ENCODE measurements around the gene FARSB.
A peak's percentile ranks its signal among the peaks of the same experiment; 100 is the strongest.

Gene FARSB

DNA sequence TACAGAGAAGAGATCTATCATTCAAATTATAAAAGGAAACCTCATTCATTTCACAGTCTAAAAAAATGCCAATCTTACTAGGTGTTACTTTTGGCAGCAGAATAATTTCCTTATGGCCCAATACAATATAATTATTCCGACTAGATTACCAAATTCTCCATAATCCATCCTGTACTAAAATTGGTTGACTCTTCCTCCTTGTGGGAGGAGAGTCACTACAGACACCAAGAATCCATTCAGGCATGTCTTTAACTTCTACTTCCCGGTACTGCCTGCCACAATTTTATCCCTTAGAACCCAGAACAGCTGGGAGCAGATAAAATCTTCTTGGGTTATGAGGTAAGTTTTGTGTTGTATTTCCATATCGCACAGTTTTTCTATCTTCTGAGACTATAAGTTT, 9.9 kb downstream of the FARSB start:
- TF ChIP-seq, protein P1, sequence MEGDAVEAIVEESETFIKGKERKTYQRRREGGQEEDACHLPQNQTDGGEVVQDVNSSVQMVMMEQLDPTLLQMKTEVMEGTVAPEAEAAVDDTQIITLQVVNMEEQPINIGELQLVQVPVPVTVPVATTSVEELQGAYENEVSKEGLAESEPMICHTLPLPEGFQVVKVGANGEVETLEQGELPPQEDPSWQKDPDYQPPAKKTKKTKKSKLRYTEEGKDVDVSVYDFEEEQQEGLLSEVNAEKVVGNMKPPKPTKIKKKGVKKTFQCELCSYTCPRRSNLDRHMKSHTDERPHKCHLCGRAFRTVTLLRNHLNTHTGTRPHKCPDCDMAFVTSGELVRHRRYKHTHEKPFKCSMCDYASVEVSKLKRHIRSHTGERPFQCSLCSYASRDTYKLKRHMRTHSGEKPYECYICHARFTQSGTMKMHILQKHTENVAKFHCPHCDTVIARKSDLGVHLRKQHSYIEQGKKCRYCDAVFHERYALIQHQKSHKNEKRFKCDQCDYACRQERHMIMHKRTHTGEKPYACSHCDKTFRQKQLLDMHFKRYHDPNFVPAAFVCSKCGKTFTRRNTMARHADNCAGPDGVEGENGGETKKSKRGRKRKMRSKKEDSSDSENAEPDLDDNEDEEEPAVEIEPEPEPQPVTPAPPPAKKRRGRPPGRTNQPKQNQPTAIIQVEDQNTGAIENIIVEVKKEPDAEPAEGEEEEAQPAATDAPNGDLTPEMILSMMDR (conservative IDR thresholded peaks at IDR 0.05; ENCODE audit: low read depth, low read length) = no peak
- DNase-seq (ENCODE audit: low read depth) = no peak
- no peak overlapping the region for H3K4me3 ChIP-seq (ENCODE audit: low read depth, low read length)

DNA sequence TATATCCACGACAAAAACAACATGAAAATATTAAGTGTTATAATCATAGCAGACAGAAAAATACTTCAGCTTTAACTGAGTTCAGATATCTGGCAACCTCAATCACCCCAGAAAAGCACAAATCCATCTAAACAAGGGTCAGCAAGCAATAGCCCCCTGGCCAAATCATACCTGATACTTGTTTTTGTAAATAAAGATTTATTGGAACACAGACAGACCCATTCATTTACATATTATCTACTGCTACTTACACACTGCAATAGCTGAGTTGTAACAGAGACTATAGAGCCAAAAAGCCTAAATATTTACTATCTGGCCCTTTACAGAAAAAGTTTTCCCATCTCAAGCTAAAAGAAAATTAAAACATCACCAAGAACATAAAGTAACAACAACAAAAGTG, 12.8 kb downstream of the FARSB start:
- TF ChIP-seq, protein P1 (conservative IDR thresholded peaks at IDR 0.05; ENCODE audit: low read depth, low read length) = no peak
- H3K4me3 ChIP-seq (ENCODE audit: low read depth, low read length) = no peak overlapping the region
- no peak for DNase-seq (ENCODE audit: low read depth)

DNA sequence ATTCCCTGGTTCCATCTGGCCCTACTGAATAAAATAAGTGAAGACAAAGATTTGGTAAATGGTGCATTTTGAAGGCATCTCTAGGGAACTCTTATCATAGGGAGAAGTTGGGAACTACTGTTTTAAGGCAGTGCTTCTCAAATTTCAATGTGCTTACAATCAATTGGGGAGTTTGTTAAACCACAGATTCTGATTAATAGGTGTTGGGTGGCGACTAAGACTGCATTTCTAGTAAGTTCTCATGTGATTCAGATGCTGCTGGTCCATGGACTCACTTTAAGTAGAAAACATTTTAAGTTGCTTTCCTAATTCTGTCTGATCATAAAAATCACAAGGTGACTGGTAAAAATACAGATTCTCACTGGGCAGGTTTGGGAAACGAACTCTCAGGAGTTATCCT, 14.6 kb downstream of the FARSB start:
- DNase-seq (ENCODE audit: low read depth) = peak; percentile 13
- TF ChIP-seq, protein P1 (conservative IDR thresholded peaks at IDR 0.05; ENCODE audit: low read depth, low read length) = no peak
- no peak overlapping the region for H3K4me3 ChIP-seq (ENCODE audit: low read depth, low read length)

DNA sequence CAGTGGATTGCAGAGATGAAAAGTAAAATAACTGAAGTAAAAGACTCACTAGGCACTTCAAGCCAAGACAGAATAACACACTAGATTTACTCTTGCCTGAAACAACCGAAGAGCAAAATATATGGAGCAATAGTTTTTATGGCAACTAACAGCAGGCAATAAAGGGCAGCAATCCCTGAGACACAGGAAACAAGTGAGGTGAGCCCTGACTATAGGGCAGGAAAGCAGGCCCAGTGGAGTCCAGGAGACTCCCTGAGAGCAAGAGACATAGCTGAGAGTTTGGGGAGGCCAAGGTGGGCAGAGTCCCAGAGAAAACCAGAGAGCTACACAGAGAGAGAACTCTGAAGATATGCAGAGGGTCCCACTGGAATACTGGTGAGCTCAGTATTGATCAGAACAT, 18.8 kb downstream of the FARSB start:
- TF ChIP-seq, protein P1 (conservative IDR thresholded peaks at IDR 0.05; ENCODE audit: low read depth, low read length) = no peak
- no peak for DNase-seq (ENCODE audit: low read depth)
- no peak overlapping the region for H3K4me3 ChIP-seq (ENCODE audit: low read depth, low read length)

DNA sequence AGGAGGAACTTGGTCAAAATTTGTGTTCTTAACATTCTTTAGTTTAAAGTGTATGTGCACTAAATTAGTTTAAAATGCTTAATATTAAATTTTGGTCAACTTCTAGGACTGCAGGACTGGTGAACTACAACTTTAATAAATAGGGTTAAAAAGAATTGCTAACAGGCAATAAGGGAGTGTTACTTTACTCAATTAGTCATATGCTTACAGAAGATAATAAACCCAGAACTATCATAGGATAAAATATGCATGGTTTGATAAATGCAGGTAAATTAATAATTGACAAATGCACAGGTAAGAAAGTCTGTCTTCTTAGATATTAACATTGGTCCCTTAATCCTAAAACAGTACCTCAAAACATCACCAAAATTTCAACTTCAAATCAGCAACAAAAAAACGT, 20.6 kb downstream of the FARSB start:
- no peak overlapping the region for H3K4me3 ChIP-seq (ENCODE audit: low read depth, low read length)
- DNase-seq (ENCODE audit: low read depth) = no peak
- TF ChIP-seq, protein P1 (conservative IDR thresholded peaks at IDR 0.05; ENCODE audit: low read depth, low read length) = no peak

DNA sequence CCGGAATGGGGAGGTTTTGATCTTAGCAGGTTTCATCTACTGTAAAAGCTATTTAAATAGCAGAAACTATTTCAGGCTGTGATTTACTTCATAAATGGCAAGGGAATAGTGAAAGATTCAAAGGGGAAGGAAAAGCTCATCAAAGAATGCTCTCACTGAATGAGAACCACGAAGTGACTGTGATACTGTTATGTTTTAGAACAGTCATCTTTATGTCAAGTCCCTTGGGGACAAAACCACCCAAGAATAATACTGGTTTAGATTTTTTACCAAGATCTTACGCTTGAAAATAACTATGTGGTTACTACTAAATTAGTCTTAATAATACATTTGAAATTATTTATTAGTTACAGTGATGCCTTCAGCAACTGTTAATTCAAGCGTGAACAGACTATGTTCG, 28.1 kb downstream of the FARSB start:
- no peak overlapping the region for H3K4me3 ChIP-seq (ENCODE audit: low read depth, low read length)
- DNase-seq (ENCODE audit: low read depth) = no peak
- TF ChIP-seq, protein P1 (conservative IDR thresholded peaks at IDR 0.05; ENCODE audit: low read depth, low read length) = no peak

DNA sequence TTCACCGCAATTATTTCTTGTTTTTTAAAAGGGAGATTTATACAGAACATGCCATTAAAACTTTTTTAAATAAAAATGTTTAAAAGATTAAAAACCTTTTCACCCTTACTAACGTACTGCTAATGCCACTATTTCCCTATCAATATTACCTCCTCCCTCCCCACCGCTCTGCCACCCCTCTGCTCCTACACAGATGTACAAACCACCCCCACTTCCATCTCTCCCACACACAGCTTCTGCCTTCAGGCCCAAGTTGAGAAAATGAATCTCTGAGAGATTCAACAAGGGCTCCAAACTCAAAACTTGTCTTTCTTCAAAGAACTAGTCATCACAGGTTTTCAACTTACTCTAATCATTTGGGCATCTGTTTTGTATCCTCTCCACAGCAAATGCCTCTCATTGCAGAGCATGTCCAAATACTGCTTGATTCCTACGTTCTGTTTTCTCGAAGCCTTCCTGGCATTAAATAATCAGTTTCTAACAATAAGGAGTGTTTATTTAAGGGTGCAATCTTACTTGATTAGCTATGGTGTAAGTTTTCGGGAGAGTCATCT, 32.1 kb downstream of the FARSB start:
- TF ChIP-seq, protein P1 (conservative IDR thresholded peaks at IDR 0.05; ENCODE audit: low read depth, low read length) = no peak
- DNase-seq (ENCODE audit: low read depth) = no peak
- no peak overlapping the region for H3K4me3 ChIP-seq (ENCODE audit: low read depth, low read length)

Measured in choroid plexus epithelial cell (primary cell).